Heart left ventricle (tissue), 13 donors: ENCODE results near the gene RBBP5.

Experiments used
- POLR2A ChIP-seq, 2 donors: fragments of 450-650 bp; IDR thresholded peaks; one replicate each; pipeline ENCODE4 v1.6.1; 2017; ENCODE audit warnings: antibody characterized with exemption in 2 of 2, mild to moderate bottlenecking in 2 of 2, moderate library complexity in 2 of 2
- TF ChIP-seq, protein P1 (sequence below), 12 donors: fragments of 200-600 bp; sonication (generic) in 4 of 12; IDR thresholded peaks; one replicate each; pipeline versions ENCODE4 v1.5.0 to v1.8.0; 2018 to 2022; ENCODE audit warnings: antibody characterized with exemption in 12 of 12, mild to moderate bottlenecking in 5 of 12
- donor health status: ischemic (EF 13 %, LVEDD 7.1; RV severe dilation, severe dysfunction).
- donor health status: DM: no; HTN: yes; CAD: no.
- donor health status: DM: no; HTN: no; CAD: no.
- donor health status: ischemic (EF 25% LVEDD 6.9; RV normal size, moderate dysfunction).
- donor health status: ischemic (EF 25% LVEDD 5.7; RV mildly dilated, moderate dysfunction).
- donor health status: ischemic (EF 35%, LVEDD 5.7; RV mildly dilated, moderate dysfunction).
- donor health status: nonischemic (EF 11% LVEDD 7.7; RV severe dilation, severe dysfunction).
- donor health status: DM: yes; HTN: yes; CAD: no.
- donor health status: PGD.
- donor health status: ischemic (EF 29% LVEDD 5.4; RV normal size, mild dysfunction).
- donor health status: nonischemic (EF 23%, LVEDD 6.1; RV moderate dilation, normal function).

GRCh38 chr1:205072881-205073280 is 48.9 kb downstream of the RBBP5 start:
- TF ChIP-seq, protein P1, sequence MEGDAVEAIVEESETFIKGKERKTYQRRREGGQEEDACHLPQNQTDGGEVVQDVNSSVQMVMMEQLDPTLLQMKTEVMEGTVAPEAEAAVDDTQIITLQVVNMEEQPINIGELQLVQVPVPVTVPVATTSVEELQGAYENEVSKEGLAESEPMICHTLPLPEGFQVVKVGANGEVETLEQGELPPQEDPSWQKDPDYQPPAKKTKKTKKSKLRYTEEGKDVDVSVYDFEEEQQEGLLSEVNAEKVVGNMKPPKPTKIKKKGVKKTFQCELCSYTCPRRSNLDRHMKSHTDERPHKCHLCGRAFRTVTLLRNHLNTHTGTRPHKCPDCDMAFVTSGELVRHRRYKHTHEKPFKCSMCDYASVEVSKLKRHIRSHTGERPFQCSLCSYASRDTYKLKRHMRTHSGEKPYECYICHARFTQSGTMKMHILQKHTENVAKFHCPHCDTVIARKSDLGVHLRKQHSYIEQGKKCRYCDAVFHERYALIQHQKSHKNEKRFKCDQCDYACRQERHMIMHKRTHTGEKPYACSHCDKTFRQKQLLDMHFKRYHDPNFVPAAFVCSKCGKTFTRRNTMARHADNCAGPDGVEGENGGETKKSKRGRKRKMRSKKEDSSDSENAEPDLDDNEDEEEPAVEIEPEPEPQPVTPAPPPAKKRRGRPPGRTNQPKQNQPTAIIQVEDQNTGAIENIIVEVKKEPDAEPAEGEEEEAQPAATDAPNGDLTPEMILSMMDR (IDR thresholded peaks at IDR 0.05): no peak
- no peak for TF ChIP-seq POLR2A (IDR thresholded peaks at IDR 0.05)
